GM12891 (cell line): Measurements from ENCODE around the gene EVA1B.

ENCODE experiments used
- DNase-seq: peaks from one replicate; pipeline ENCODE4 v3.0.0; 2011; ENCODE audit warnings: low spot score; ENCODE audit not compliant: insufficient read length
- FAIRE-seq: peaks from 2 replicates; lab custom pipeline; 2011; peaks lifted over from hg19 to GRCh38; lab: Jason Lieb, UNC
- PAX5 ChIP-seq: IDR thresholded peaks from 2 replicates; pipeline ENCODE4 v1.6.1; 2011; ENCODE audit warnings: low read length, moderate library complexity, mild to moderate bottlenecking; ENCODE audit not compliant: insufficient read depth, severe bottlenecking
- POLR2A ChIP-seq: IDR thresholded peaks from 2 replicates; pipeline ENCODE4 v1.6.1; 2011; ENCODE audit warnings: low read depth, low read length, control low read depth
- POLR2AphosphoS5 ChIP-seq: IDR thresholded peaks from 2 replicates; pipeline ENCODE4 v1.6.1; 2011; ENCODE audit warnings: low read depth, low read length, control low read depth
- POU2F2 ChIP-seq: IDR thresholded peaks from 2 replicates; pipeline ENCODE4 v1.6.1; 2011; ENCODE audit warnings: low read depth, mild to moderate bottlenecking, control low read depth, low read length, moderate library complexity
- SPI1 ChIP-seq: IDR thresholded peaks from 2 replicates; pipeline ENCODE4 v1.6.1; 2011; ENCODE audit warnings: low read depth, low read length, control low read depth
- TAF1 ChIP-seq: IDR thresholded peaks from 2 replicates; pipeline ENCODE4 v1.6.1; 2011; ENCODE audit warnings: low read depth, low read length, control low read depth

EVA1B gene

GRCh38 chr1:36322041-36322785 is 1.2 kb downstream of the EVA1B start:
- no peak for DNase-seq
- no peak for FAIRE-seq
- TF ChIP-seq POLR2A (no peak), PAX5 (no peak), TAF1 (no peak), SPI1 (no peak), POU2F2 (no peak), POLR2AphosphoS5 (no peak)

- DNase-seq (no peak), FAIRE-seq (peak; percentile 72)
- no peak for TF ChIP-seq POU2F2
- TF ChIP-seq POLR2AphosphoS5: no peak
- TF ChIP-seq PAX5: no peak
- no peak for TF ChIP-seq POLR2A
- no peak for TF ChIP-seq TAF1
- TF ChIP-seq SPI1: no peak
These were observed 2.1 kb downstream of the EVA1B start for GRCh38 chr1:36321119-36321951.

GRCh38 chr1:36320767-36321118 is 2.7 kb downstream of the EVA1B start:
- TF ChIP-seq POLR2A (no peak), TAF1 (no peak), PAX5 (no peak), POU2F2 (no peak), POLR2AphosphoS5 (no peak), SPI1 (no peak)
- DNase-seq: no peak
- FAIRE-seq: no peak

- FAIRE-seq: no peak
- no peak for DNase-seq
- TF ChIP-seq POU2F2 (no peak), SPI1 (peak; percentile 86), POLR2A (no peak)
These were observed 3.1 kb downstream of the EVA1B start for GRCh38 chr1:36320291-36320761.

GRCh38 chr1:36309397-36309796 is 14.0 kb downstream of the EVA1B start:
- TF ChIP-seq POLR2AphosphoS5 (no peak), SPI1 (no peak), POLR2A (no peak), TAF1 (no peak), PAX5 (no peak), POU2F2 (no peak)
- DNase-seq (no peak), FAIRE-seq (no peak)

- DNase-seq (no peak), FAIRE-seq (peak; percentile 81)
- TF ChIP-seq PAX5 (no peak), TAF1 (no peak)
These were observed 15.7 kb downstream of the EVA1B start for GRCh38 chr1:36307601-36308330.

- DNase-seq (peak; percentile 98), FAIRE-seq (peak; percentile 96)
- TF ChIP-seq PAX5 (no peak), POLR2A (peak; percentile 94), POU2F2 (peak; percentile 42; the same call in 1 of the 2 replicates), POLR2AphosphoS5 (peak; percentile 85), SPI1 (no peak), TAF1 (peak; percentile 66; the same call in 1 of the 2 replicates)
These were observed 16.5 kb downstream of the EVA1B start for GRCh38 chr1:36306902-36307456.

- DNase-seq: peak; percentile 59
- FAIRE-seq: no peak
These were observed 17.1 kb downstream of the EVA1B start, which contains the start of gene SH3D21 for GRCh38 chr1:36306210-36306901. Gene SH3D21, plus strand, starts transcription at chr1:36306368. Its CDS starts 53 bp downstream, at chr1:36306421.

More at GRCh38 chr1:36306210-36306901, 17.1 kb downstream of the EVA1B start, which contains the start of gene SH3D21:
- TF ChIP-seq PAX5: no peak
- no peak for TF ChIP-seq POU2F2
- TF ChIP-seq POLR2A: no peak
- TF ChIP-seq TAF1: no peak
- no peak for TF ChIP-seq POLR2AphosphoS5
- no peak for TF ChIP-seq SPI1
